Stomach (tissue), 9 donors: ENCODE results near the gene DPT. TPM values are rescaled to one million over a fixed set of nuclear protein-coding genes. Genes with fewer than 3 reads are reported as not detected.

Experiments
- DNase-seq, 2 donors: peaks; one replicate each; pipeline versions ENCODE4 v3.0.0 to v3.0.0-alpha.2; 2013 to 2019
- H3K27ac ChIP-seq, 5 donors: fragments of 200-600 bp in 4 of 5; sonication (generic) in 4 of 5; one replicate each; pipeline ENCODE4 v1.5.1; 2013 to 2019; ENCODE audit warnings: mild to moderate bottlenecking in 1 of 5, moderate library complexity in 1 of 5
- H3K27me3 ChIP-seq, 3 donors: fragments of 200-600 bp; sonication (generic); one replicate each; pipeline ENCODE4 v1.5.1; 2017 to 2019; ENCODE audit warnings: mixed run types in 1 of 3
- H3K36me3 ChIP-seq, 4 donors: fragments of 200-600 bp; sonication (generic); 1 replicate in 3 of 4; 2 replicates in 1 of 4; pipeline ENCODE4 v1.5.1; 2016 to 2019
- H3K4me1 ChIP-seq, 4 donors: fragments of 200-600 bp; sonication (generic); one replicate each; pipeline ENCODE4 v1.5.1; 2016 to 2019
- H3K4me3 ChIP-seq, 4 donors: fragments of 200-600 bp; sonication (generic) in 3 of 4; one replicate each; pipeline ENCODE4 v1.5.1; 2016 to 2019; ENCODE audit warnings: mild to moderate bottlenecking in 1 of 4
- H3K9me3 ChIP-seq, 4 donors: fragments of 200-600 bp; sonication (generic); one replicate each; pipeline ENCODE4 v1.5.1; 2016 to 2019
- CTCF ChIP-seq, 7 experiments: fragments of 450-650 bp in 4 of 7; fragments of 200-600 bp in 3 of 7; sonication (generic) in 3 of 7; IDR thresholded peaks; one replicate each; pipeline ENCODE4 v1.5.1; 2016 to 2019; ENCODE audit warnings: antibody characterized with exemption in 7 of 7, control low read depth in 2 of 7, mild to moderate bottlenecking in 1 of 7
- EP300 ChIP-seq: sonication (generic); formaldehyde crosslinking; IDR thresholded peaks from one replicate; pipeline ENCODE4 v1.6.1; 2017; ENCODE audit warnings: antibody characterized with exemption
- POLR2A ChIP-seq, 4 donors: fragments of 450-650 bp; IDR thresholded peaks; one replicate each; pipeline ENCODE4 v1.6.1; 2016; ENCODE audit warnings: antibody characterized with exemption in 4 of 4, control low read depth in 2 of 4, mild to moderate bottlenecking in 1 of 4, moderate library complexity in 1 of 4
- POLR2AphosphoS5 ChIP-seq, 3 donors: sonication (generic); formaldehyde crosslinking; IDR thresholded peaks; one replicate each; pipeline ENCODE4 v1.6.1; 2016; ENCODE audit warnings: antibody characterized with exemption in 3 of 3
- WGBS, 5 donors: extraction: QIAGEN DNeasy Blood & Tissue Kit in 3 of 5; methylation state at CpG; one replicate each; pipeline versions ENCODE4 v1.1.5 to v1.1.7; 2013 to 2018; 5-methylcytosine and 5-hydroxymethylcytosine counted together
- intact Hi-C: fragments of 100-400 bp; cut with DNase I; formaldehyde crosslinking; loops from one replicate; pipeline ENCODE4 v1.15.1; 2023; ENCODE audit warnings: low total_unique reads
- polyA plus RNA-seq, 3 donors: library from polyadenylated mRNA; stranded (reverse); fragments of 200-250 nt; gene quantifications; one replicate each; pipeline ENCODE4 v1.2.3, GENCODE V29; 2013
- total RNA-seq, 5 donors: library from RNA; depleted of rRNA; stranded (reverse); fragments of >200 nt; gene quantifications; one replicate each; pipeline versions ENCODE4 v1.1.0 to v1.2.3, GENCODE V29; 2014 to 2016
- donor health status: healthy with polysubstance abuse.
- donor health status: Bipolar disorder and iron deficiency.
- donor health status: healthy.

Gene DPT
- total and polyA plus RNA-seq, 8 donors: 20.1 to 86.7 (median 47.1) TPM

GRCh38 chr1:168762473-168762872 lies 33.5 kb upstream of the DPT start:
- intact Hi-C loops: no loop called here

GRCh38 chr1:168760781-168761180 lies 31.8 kb upstream of the DPT start:
- H3K4me1 ChIP-seq: no peaks in the 10 kb centered on the region
- no peak for TF ChIP-seq CTCF (IDR thresholded peaks at IDR 0.05)
- no peak for TF ChIP-seq POLR2AphosphoS5 (IDR thresholded peaks at IDR 0.05)
- no peak for TF ChIP-seq EP300
- no peak for TF ChIP-seq POLR2A (IDR thresholded peaks at IDR 0.05)
- 92 to 99% (median 97%) methylated on average over 4 of the region's 4 CpGs for WGBS, 5 donors
- intact Hi-C loops: no loop called here
- H3K27ac ChIP-seq: no peak overlapping the region
- no peaks in the 10 kb centered on the region for H3K9me3 ChIP-seq
- no peak for DNase-seq
- no peaks in the 10 kb centered on the region for H3K36me3 ChIP-seq
- H3K27me3 ChIP-seq: no peaks in the 10 kb centered on the region
- no peak overlapping the region for H3K4me3 ChIP-seq

More at GRCh38 chr1:168762473-168762872, 33.5 kb upstream of the DPT start:
- Histone ChIP-seq H3K9me3 (no peaks in the 10 kb centered on the region), H3K27me3 (no peaks in the 10 kb centered on the region), H3K4me1 (peaks cover 0 to 7% (median 0%) of the 10 kb centered on the region in 4 donors), H3K36me3 (no peaks in the 10 kb centered on the region), H3K4me3 (no peak overlapping the region), H3K27ac (no peak overlapping the region)
- DNase-seq: no peak
- WGBS, 5 donors: 82 to 93% (median 90%) methylated on average over 4 of the region's 4 CpGs
- TF ChIP-seq EP300: no peak
- TF ChIP-seq CTCF (IDR thresholded peaks at IDR 0.05): no peak
- TF ChIP-seq POLR2AphosphoS5 (IDR thresholded peaks at IDR 0.05): no peak
- no peak for TF ChIP-seq POLR2A (IDR thresholded peaks at IDR 0.05)

GRCh38 chr1:168760241-168760640 lies 31.2 kb upstream of the DPT start:
- WGBS, 5 donors: 94 to 98% (median 97%) methylated on average over 2 of the region's 2 CpGs
- DNase-seq: no peak
- Histone ChIP-seq H3K36me3 (no peaks in the 10 kb centered on the region), H3K27ac (no peak overlapping the region), H3K4me1 (no peaks in the 10 kb centered on the region), H3K27me3 (no peaks in the 10 kb centered on the region), H3K4me3 (no peak overlapping the region), H3K9me3 (no peaks in the 10 kb centered on the region)
- TF ChIP-seq CTCF (IDR thresholded peaks at IDR 0.05) (no peak), EP300 (no peak), POLR2A (IDR thresholded peaks at IDR 0.05) (no peak), POLR2AphosphoS5 (IDR thresholded peaks at IDR 0.05) (no peak)
- intact Hi-C loops: no loop called here

- 34 to 58% (median 42%) methylated on average over 3 of the region's 3 CpGs for WGBS, 5 donors
- intact Hi-C loops: no loop called here
These were observed 30.1 kb upstream of the DPT start for GRCh38 chr1:168759077-168759476.

More at GRCh38 chr1:168759077-168759476, 30.1 kb upstream of the DPT start:
- Histone ChIP-seq H3K27ac (no peak overlapping the region), H3K27me3 (no peaks in the 10 kb centered on the region), H3K36me3 (no peaks in the 10 kb centered on the region), H3K4me3 (no peak overlapping the region), H3K4me1 (no peaks in the 10 kb centered on the region), H3K9me3 (no peaks in the 10 kb centered on the region)
- DNase-seq: no peak
- TF ChIP-seq POLR2AphosphoS5 (IDR thresholded peaks at IDR 0.05) (no peak), POLR2A (IDR thresholded peaks at IDR 0.05) (no peak), EP300 (no peak), CTCF (IDR thresholded peaks at IDR 0.05) (no peak)
